ENCODE measurements around the gene ATP9B. TPM values are rescaled to one million over a fixed set of nuclear protein-coding genes. Genes with fewer than 3 reads are reported as not detected.

The ATP9B gene
- total RNA-seq, 1 donor from 2014 or later, result 49.2 TPM

GRCh38 chr18:79387615-79388014 is 318.4 kb downstream of the ATP9B start:
- H3K9me3 Mint-ChIP-seq, result no peaks in the 10 kb centered on the region
- H3K27me3 Mint-ChIP-seq, result no peaks in the 10 kb centered on the region
- DNase-seq, result no peak
- H3K4me1 Mint-ChIP-seq, result peaks cover 13% of the 10 kb centered on the region
- no peaks in the 10 kb centered on the region for H3K36me3 Mint-ChIP-seq (ENCODE audit: low read depth)
- no peak for TF ChIP-seq CTCF (IDR thresholded peaks at IDR 0.05)
- H3K4me3 Mint-ChIP-seq, result no peak overlapping the region
- CTCF ChIA-PET, result interaction anchor here (1.5 kb wide), 1 partner anchor 8 kb away, joined by 3 read pairs; no protein-coding TSS in a partner anchor
- intact Hi-C loops (cut with micrococcal nuclease), result no loop called here
- ATAC-seq (ENCODE audit: low read depth), result no peak
- POLR2A ChIA-PET, result no interaction called here
- H3K27ac Mint-ChIP-seq, result no peak overlapping the region

DNA sequence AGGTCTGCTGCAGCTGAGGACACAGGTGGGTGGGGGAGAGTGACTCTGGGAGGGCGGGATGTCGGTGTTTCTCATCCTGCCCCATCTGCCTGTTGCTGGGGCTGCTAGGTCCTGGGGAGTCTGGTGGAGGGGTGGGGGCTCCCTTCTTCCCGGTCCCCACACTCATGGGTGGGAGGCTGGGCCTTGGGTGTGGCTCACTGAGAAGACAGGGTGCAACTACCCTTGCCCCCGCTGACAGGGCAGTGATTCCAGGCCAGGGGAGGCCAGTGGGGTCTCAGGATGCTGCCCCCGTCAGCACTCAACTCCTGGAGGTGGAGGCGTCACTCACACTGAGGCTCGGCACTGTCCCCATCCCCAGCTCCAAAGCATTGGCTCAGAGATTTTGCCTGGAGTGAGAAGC is 318.8 kb downstream of the ATP9B start:
- H3K27me3 Mint-ChIP-seq, result no peaks in the 10 kb centered on the region
- ATAC-seq (ENCODE audit: low read depth), result no peak

GRCh38 chr18:79389689-79390088 is 320.5 kb downstream of the ATP9B start:
- Mint-ChIP-seq H3K27me3 (no peaks in the 10 kb centered on the region), H3K9me3 (no peaks in the 10 kb centered on the region), H3K4me1 (peaks cover 22% of the 10 kb centered on the region), H3K4me3 (no peak overlapping the region), H3K36me3 (ENCODE audit: low read depth) (no peaks in the 10 kb centered on the region), H3K27ac (no peak overlapping the region)
- no peak for ATAC-seq (ENCODE audit: low read depth)
- DNase-seq, result no peak
- ChIA-PET POLR2A (no interaction called here), CTCF (interaction anchor here (2.2 kb wide), 1 partner anchor 10 kb away, joined by 15 read pairs; no protein-coding TSS in a partner anchor)
- no peak for TF ChIP-seq CTCF (IDR thresholded peaks at IDR 0.05)
- intact Hi-C loops (cut with micrococcal nuclease), result no loop called here

More for the DNA sequence above, 318.8 kb downstream of the ATP9B start:
- H3K9me3 Mint-ChIP-seq, result no peaks in the 10 kb centered on the region
- ChIA-PET POLR2A (no interaction called here), CTCF (interaction anchor here (1.5 kb wide), 1 partner anchor 9 kb away, joined by 3 read pairs; no protein-coding TSS in a partner anchor)
- intact Hi-C loops (cut with micrococcal nuclease), result no loop called here
- no peak overlapping the region for H3K4me3 Mint-ChIP-seq
- H3K4me1 Mint-ChIP-seq, result peaks cover 17% of the 10 kb centered on the region
- no peak for DNase-seq
- H3K36me3 Mint-ChIP-seq (ENCODE audit: low read depth), result no peaks in the 10 kb centered on the region
- H3K27ac Mint-ChIP-seq, result no peak overlapping the region
- TF ChIP-seq CTCF (IDR thresholded peaks at IDR 0.05), result no peak

DNA sequence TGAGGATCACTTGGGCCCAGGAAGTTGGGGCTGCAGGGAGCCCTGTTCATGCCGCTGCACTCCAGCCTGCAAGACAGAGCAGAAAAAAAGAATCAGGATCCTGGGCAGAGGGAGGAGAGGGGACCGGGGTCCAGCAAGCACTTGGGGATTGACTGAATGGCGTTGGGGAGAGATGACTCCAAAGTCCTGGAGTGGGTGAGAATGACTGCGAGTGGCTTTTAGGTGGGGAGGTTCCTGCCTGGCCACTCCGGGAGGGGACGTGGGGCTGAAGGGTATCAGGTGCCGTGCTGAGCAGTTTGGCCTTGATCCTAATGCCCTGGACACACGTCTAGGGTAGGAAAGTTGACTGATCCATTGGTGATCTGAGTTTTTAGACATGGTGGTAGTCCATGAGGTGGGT is 323.0 kb downstream of the ATP9B start:
- Mint-ChIP-seq H3K27me3 (no peaks in the 10 kb centered on the region), H3K36me3 (ENCODE audit: low read depth) (no peaks in the 10 kb centered on the region), H3K9me3 (no peaks in the 10 kb centered on the region), H3K27ac (peak overlapping the region; percentile 63), H3K4me3 (no peak overlapping the region), H3K4me1 (peaks cover 21% of the 10 kb centered on the region)
- ATAC-seq (ENCODE audit: low read depth) (no peak), DNase-seq (no peak)
- intact Hi-C loops (cut with micrococcal nuclease), result no loop called here
- CTCF ChIA-PET, result interaction anchor here (1.8 kb wide), 1 partner anchor 136 kb away, joined by 6 read pairs; no protein-coding TSS in a partner anchor
- TF ChIP-seq CTCF (IDR thresholded peaks at IDR 0.05), result no peak
- POLR2A ChIA-PET, result interaction anchor here (0.6 to 3.7 kb wide), 8 partner anchors 9 to 232 kb away, joined by 3 to 37 read pairs (median 8); no protein-coding TSS in a partner anchor

- Mint-ChIP-seq H3K4me1 (peaks cover 29% of the 10 kb centered on the region), H3K4me3 (peak overlapping the region; percentile 84), H3K36me3 (ENCODE audit: low read depth) (no peaks in the 10 kb centered on the region), H3K27ac (peak overlapping the region; percentile 68), H3K27me3 (no peaks in the 10 kb centered on the region), H3K9me3 (no peaks in the 10 kb centered on the region)
- ChIA-PET POLR2A (interaction anchor here (0.9 to 3.7 kb wide), 11 partner anchors 10 to 194 kb away, joined by 3 to 37 read pairs (median 4); no protein-coding TSS in a partner anchor), CTCF (interaction anchor here (0.8 to 1.8 kb wide), 7 partner anchors 8 to 138 kb away, joined by 3 to 6 read pairs (median 4); no protein-coding TSS in a partner anchor)
- DNase-seq (no peak), ATAC-seq (ENCODE audit: low read depth) (peak; percentile 9)
- no peak for TF ChIP-seq CTCF (IDR thresholded peaks at IDR 0.05)
- intact Hi-C loops (cut with micrococcal nuclease), result loop anchor here (1.0 kb wide), 1 partner anchor 14 kb away; no protein-coding TSS in a partner anchor
Observed at GRCh38 chr18:79393181-79393634, 324.0 kb downstream of the ATP9B start.
